ENCODE measurements around the gene PIK3CA. TPM values are rescaled to one million over a fixed set of nuclear protein-coding genes. Genes with fewer than 3 reads are reported as not detected.

Gene PIK3CA
- polyA plus RNA-seq, 3 donors: 7.4 to 9.5 (median 9.4) TPM

DNA sequence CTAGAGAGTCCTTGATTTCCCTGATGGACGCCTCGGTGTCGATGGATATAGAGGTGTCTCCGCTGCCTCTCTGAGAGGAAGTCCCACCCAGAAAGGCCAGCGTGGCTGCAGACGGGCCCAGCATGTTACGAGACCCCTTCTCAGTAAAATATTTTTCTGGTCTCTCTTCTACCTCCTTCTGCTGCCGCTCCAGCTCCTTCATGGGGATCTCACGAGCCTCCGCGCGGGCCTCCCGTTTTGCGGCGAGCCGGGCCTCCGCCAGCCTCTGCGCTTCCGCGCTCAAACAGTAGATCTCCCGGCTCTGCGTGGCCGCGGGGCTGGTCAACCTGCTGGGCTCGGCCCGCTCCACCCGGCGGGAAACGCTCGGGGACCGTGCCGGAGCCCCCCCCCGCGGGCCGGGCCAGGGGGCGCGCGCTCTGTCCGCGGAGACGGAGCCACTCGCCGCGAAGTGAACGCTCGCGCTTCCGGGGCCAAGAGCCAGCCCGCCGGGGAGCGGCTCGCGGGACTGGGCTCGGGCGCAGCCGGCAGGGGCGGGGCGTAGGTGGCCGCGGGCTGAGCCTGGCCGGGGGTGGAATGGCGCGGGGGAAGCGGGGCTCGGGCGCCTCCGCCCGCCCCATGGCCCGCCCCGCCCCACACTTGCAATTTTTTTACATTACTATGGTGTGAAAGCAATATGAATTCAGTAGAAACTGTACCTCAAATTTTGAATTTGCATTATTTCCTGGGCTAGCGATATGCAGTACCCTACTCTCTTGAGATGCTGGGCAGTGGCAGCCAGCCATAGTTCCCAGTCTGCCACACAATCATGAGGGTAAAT is 113.0 kb downstream of the PIK3CA start:
- Histone ChIP-seq H4K20me1 (ENCODE audit: insufficient read depth, low read length) (no peaks in the 10 kb centered on the region), H3K36me3 (replicated peaks in 1 of 2; ENCODE audit: control insufficient read depth in 1 of 2, insufficient read depth in 2 of 2, low read length in 2 of 2) (no peaks in the 10 kb centered on the region), H3K4me2 (replicated peaks; ENCODE audit: extremely low read depth, low read length, poor library complexity, severe bottlenecking) (peak overlapping the region; percentile 83), H3K9me3 (replicated peaks in 1 of 2; ENCODE audit: control insufficient read depth in 1 of 2, insufficient read depth in 1 of 2, low read length in 2 of 2) (peaks cover 0 to 27% of the 10 kb centered on the region in 2 donors), H2AFZ (ENCODE audit: insufficient read depth, low read depth, low read length, poor library complexity, severe bottlenecking) (peak overlapping the region; percentile 91), H3K9ac (ENCODE audit: insufficient read depth, low read length, poor library complexity, severe bottlenecking) (peak overlapping the region; percentile 80), H3K27me3 (ENCODE audit: control insufficient read depth in 2 of 2, insufficient read depth in 2 of 2, low read length in 2 of 2) (no peaks in the 10 kb centered on the region), H3K79me2 (ENCODE audit: insufficient read depth, low read length) (no peaks in the 10 kb centered on the region), H3K4me1 (ENCODE audit: control insufficient read depth in 1 of 2, insufficient read depth in 2 of 2, low read length in 2 of 2) (peaks cover 0 to 7% of the 10 kb centered on the region in 2 donors), H3K4me3 (replicated peaks in 1 of 3; ENCODE audit: low read depth in 2 of 3, low read length in 3 of 3) (peak overlapping the region; percentile 59 to 81 (median 61)), H3K27ac (ENCODE audit: low read depth in 1 of 2, low read length in 2 of 2) (peak overlapping the region in 1 of 2 donors; percentile 61)
- WGBS (ENCODE audit: insufficient coverage): 7% methylated on average over 48 of the region's 71 CpGs
- Mint-ChIP-seq H3K9me3 (peaks cover 23 to 43% (median 32%) of the 10 kb centered on the region in 7 donors), H3K4me1 (peaks cover 14% of the 10 kb centered on the region), H3K36me3 (peaks cover 0 to 9% of the 10 kb centered on the region in 2 donors), H3K27me3 (ENCODE audit: low read depth in 3 of 3) (peaks cover 1 to 4% (median 2%) of the 10 kb centered on the region in 3 donors), H3K27ac (peak overlapping the region in 2 of 7 donors; percentile 6 to 84), H3K4me3 (peak overlapping the region; percentile 78 to 86)
- intact Hi-C loops (cut with micrococcal nuclease): no loop called here
- peak; percentile 46 to 51 (median 49) for DNase-seq
- TF ChIP-seq, protein P1, sequence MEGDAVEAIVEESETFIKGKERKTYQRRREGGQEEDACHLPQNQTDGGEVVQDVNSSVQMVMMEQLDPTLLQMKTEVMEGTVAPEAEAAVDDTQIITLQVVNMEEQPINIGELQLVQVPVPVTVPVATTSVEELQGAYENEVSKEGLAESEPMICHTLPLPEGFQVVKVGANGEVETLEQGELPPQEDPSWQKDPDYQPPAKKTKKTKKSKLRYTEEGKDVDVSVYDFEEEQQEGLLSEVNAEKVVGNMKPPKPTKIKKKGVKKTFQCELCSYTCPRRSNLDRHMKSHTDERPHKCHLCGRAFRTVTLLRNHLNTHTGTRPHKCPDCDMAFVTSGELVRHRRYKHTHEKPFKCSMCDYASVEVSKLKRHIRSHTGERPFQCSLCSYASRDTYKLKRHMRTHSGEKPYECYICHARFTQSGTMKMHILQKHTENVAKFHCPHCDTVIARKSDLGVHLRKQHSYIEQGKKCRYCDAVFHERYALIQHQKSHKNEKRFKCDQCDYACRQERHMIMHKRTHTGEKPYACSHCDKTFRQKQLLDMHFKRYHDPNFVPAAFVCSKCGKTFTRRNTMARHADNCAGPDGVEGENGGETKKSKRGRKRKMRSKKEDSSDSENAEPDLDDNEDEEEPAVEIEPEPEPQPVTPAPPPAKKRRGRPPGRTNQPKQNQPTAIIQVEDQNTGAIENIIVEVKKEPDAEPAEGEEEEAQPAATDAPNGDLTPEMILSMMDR (IDR thresholded peaks at IDR 0.05): no peak

DNA sequence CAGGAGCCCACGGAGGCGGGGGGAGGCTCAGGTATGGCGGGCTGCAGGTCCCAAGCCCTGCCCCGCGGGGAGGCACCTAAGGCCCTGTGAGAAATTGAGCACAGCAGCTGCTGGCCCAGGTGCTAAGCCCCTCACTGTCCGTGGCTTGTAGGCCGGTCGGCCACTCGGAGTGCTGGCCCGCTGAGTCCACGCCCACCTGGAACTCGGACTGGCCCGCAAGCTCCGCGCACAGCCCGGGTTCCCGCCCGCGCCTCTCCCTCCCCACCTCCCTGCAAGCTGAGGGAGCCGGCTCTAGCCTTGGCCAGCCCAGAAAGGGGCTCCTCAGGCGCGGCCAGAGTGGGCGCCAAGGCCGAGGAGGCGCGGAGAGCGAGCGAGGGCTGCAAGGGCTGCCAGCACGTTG is 115.0 kb downstream of the PIK3CA start:
- Mint-ChIP-seq H3K4me3 (no peak overlapping the region), H3K9me3 (peaks cover 23 to 36% (median 26%) of the 10 kb centered on the region in 7 donors), H3K36me3 (peaks cover 0 to 9% of the 10 kb centered on the region in 2 donors), H3K27ac (no peak overlapping the region), H3K4me1 (peaks cover 12% of the 10 kb centered on the region), H3K27me3 (ENCODE audit: low read depth in 3 of 3) (peaks cover 1 to 6% (median 4%) of the 10 kb centered on the region in 3 donors)
- H2AFZ ChIP-seq (ENCODE audit: insufficient read depth, low read depth, low read length, poor library complexity, severe bottlenecking): no peak overlapping the region
- H3K36me3 ChIP-seq (replicated peaks in 1 of 2; ENCODE audit: control insufficient read depth in 1 of 2, insufficient read depth in 2 of 2, low read length in 2 of 2): no peaks in the 10 kb centered on the region
- over 99% methylated on average over 19 of the region's 29 CpGs for WGBS (ENCODE audit: insufficient coverage)
- H3K9me3 ChIP-seq (replicated peaks in 1 of 2; ENCODE audit: control insufficient read depth in 1 of 2, insufficient read depth in 1 of 2, low read length in 2 of 2): peaks cover 0 to 22% of the 10 kb centered on the region in 2 donors
- intact Hi-C loops (cut with micrococcal nuclease): no loop called here
- no peak overlapping the region for H3K4me2 ChIP-seq (replicated peaks; ENCODE audit: extremely low read depth, low read length, poor library complexity, severe bottlenecking)
- H4K20me1 ChIP-seq (ENCODE audit: insufficient read depth, low read length): no peaks in the 10 kb centered on the region
- H3K79me2 ChIP-seq (ENCODE audit: insufficient read depth, low read length): no peaks in the 10 kb centered on the region
- DNase-seq: no peak
- H3K27me3 ChIP-seq (ENCODE audit: control insufficient read depth in 2 of 2, insufficient read depth in 2 of 2, low read length in 2 of 2): no peaks in the 10 kb centered on the region
- H3K9ac ChIP-seq (ENCODE audit: insufficient read depth, low read length, poor library complexity, severe bottlenecking): no peak overlapping the region
- H3K4me1 ChIP-seq (ENCODE audit: control insufficient read depth in 1 of 2, insufficient read depth in 2 of 2, low read length in 2 of 2): peaks cover 0 to 7% of the 10 kb centered on the region in 2 donors
- no peak overlapping the region for H3K4me3 ChIP-seq (replicated peaks in 1 of 3; ENCODE audit: low read depth in 2 of 3, low read length in 3 of 3)
- no peak overlapping the region for H3K27ac ChIP-seq (ENCODE audit: low read depth in 1 of 2, low read length in 2 of 2)
- TF ChIP-seq, protein P1 (IDR thresholded peaks at IDR 0.05): no peak

Data from CD14-positive monocyte (primary cell).